Stimulated activated CD4-positive, alpha-beta T cell treated with anti-CD3 and anti-CD28 coated beads, Interleukin-4, amount 100 ng/mL, for 24 hours (primary cell): ENCODE data around the gene TRNAU1AP.
A peak's percentile ranks its signal among the peaks of the same experiment; 100 is the strongest.
"Not testable (repeated sequence)": the region's sequence is repeated elsewhere in the genome, so short reads cannot be mapped to it uniquely, and the experiment has no call there.

Experiments
- DNase-seq: peaks from one replicate; pipeline ENCODE4 v3.0.0-alpha.2; 2020

The TRNAU1AP gene

GRCh38 chr1:28522537-28522936, 30.3 kb upstream of the TRNAU1AP start:
- DNase-seq = not testable (repeated sequence)

- DNase-seq = not testable (repeated sequence)
These were observed 27.8 kb upstream of the TRNAU1AP start for GRCh38 chr1:28525002-28525642.

- DNase-seq = no peak
These were observed 26.0 kb upstream of the TRNAU1AP start for GRCh38 chr1:28526886-28527285.

GRCh38 chr1:28530456-28530855, 22.4 kb upstream of the TRNAU1AP start:
- no peak for DNase-seq

- no peak for DNase-seq
These were observed 18.2 kb upstream of the TRNAU1AP start for GRCh38 chr1:28534671-28535070.

- DNase-seq = no peak
These were observed 17.7 kb upstream of the TRNAU1AP start for GRCh38 chr1:28535180-28535579.

- no peak for DNase-seq
These were observed 15.3 kb upstream of the TRNAU1AP start for GRCh38 chr1:28537457-28538199.

GRCh38 chr1:28538286-28538685, 14.6 kb upstream of the TRNAU1AP start:
- DNase-seq = no peak

- no peak for DNase-seq
These were observed 12.2 kb upstream of the TRNAU1AP start for GRCh38 chr1:28540651-28541050.

- DNase-seq = not testable (repeated sequence)
These were observed 11.4 kb upstream of the TRNAU1AP start for GRCh38 chr1:28541414-28542015.

GRCh38 chr1:28545246-28545628, 7.6 kb upstream of the TRNAU1AP start:
- no peak for DNase-seq

GRCh38 chr1:28548318-28548717, 4.6 kb upstream of the TRNAU1AP start:
- DNase-seq = no peak

GRCh38 chr1:28551381-28551780, 1.5 kb upstream of the TRNAU1AP start:
- no peak for DNase-seq

GRCh38 chr1:28560886-28561285, 8.0 kb downstream of the TRNAU1AP start:
- DNase-seq = no peak

- DNase-seq = no peak
These were observed 11.4 kb downstream of the TRNAU1AP start for GRCh38 chr1:28564310-28564709.

GRCh38 chr1:28565040-28565439, 12.2 kb downstream of the TRNAU1AP start:
- no peak for DNase-seq

GRCh38 chr1:28565726-28566125, 12.8 kb downstream of the TRNAU1AP start:
- no peak for DNase-seq

- DNase-seq = no peak
These were observed 14.0 kb downstream of the TRNAU1AP start for GRCh38 chr1:28566931-28567330.

GRCh38 chr1:28571911-28572310, 19.0 kb downstream of the TRNAU1AP start:
- no peak for DNase-seq

GRCh38 chr1:28572891-28573290, 20.0 kb downstream of the TRNAU1AP start:
- not testable (repeated sequence) for DNase-seq

GRCh38 chr1:28573564-28573963, 20.7 kb downstream of the TRNAU1AP start:
- DNase-seq = no peak

- peak; percentile 33 for DNase-seq
These were observed 24.3 kb downstream of the TRNAU1AP start for GRCh38 chr1:28577052-28577678.

- peak; percentile 25 for DNase-seq
These were observed 25.1 kb downstream of the TRNAU1AP start for GRCh38 chr1:28577738-28578536.
